ENCODE measurements around the gene SYNGR1. TPM values are rescaled to one million over a fixed set of nuclear protein-coding genes. Genes with fewer than 3 reads are reported as not detected.
"Not testable (repeated sequence)": the region's sequence is repeated elsewhere in the genome, so short reads cannot be mapped to it uniquely, and the experiment has no call there.

The SYNGR1 gene
- total RNA-seq, 1 donor from 2014 or later = 11.0 TPM

- H3K4me3 ChIP-seq = no peak overlapping the region
- Mint-ChIP-seq H3K4me1 (peaks cover 29% of the 10 kb centered on the region), H3K27me3 (ENCODE audit: insufficient read depth, low read depth) (peaks cover 7% of the 10 kb centered on the region)
Measured at GRCh38 chr22:39352306-39352891, 2.6 kb downstream of the SYNGR1 start.

GRCh38 chr22:39353346-39353745 lies 3.6 kb downstream of the SYNGR1 start:
- no peak overlapping the region for H3K27ac Mint-ChIP-seq
- no peak overlapping the region for H3K4me3 ChIP-seq
- no peaks in the 10 kb centered on the region for H3K36me3 ChIP-seq
- H3K4me1 Mint-ChIP-seq = peaks cover 31% of the 10 kb centered on the region
- H2AFZ ChIP-seq (replicated peaks) = no peak overlapping the region
- peaks cover 15% of the 10 kb centered on the region for H3F3A ChIP-seq (ENCODE audit: low read depth)
- H3K4me1 ChIP-seq = peaks cover 6% of the 10 kb centered on the region
- H3K9me3 Mint-ChIP-seq = no peaks in the 10 kb centered on the region
- H3K9me3 ChIP-seq (ENCODE audit: low read depth) = no peaks in the 10 kb centered on the region
- no peak for TF ChIP-seq EZH2phosphoT487 (IDR thresholded peaks at IDR 0.05)
- TF ChIP-seq CTCF (IDR thresholded peaks at IDR 0.05) = no peak
- TF ChIP-seq EZH2 (IDR thresholded peaks at IDR 0.05) = no peak
- no peak overlapping the region for H3K9ac ChIP-seq
- no peaks in the 10 kb centered on the region for H3K79me2 ChIP-seq (ENCODE audit: low read depth)
- no peak for DNase-seq (ENCODE audit: low spot score)
- H4K20me1 ChIP-seq (ENCODE audit: low read depth) = peaks cover 20% of the 10 kb centered on the region
- peaks cover 12% of the 10 kb centered on the region for H3K27me3 ChIP-seq
- H3K4me2 ChIP-seq = no peak overlapping the region
- no peak overlapping the region for H3K4me3 Mint-ChIP-seq
- peaks cover 2% of the 10 kb centered on the region for H3K36me3 Mint-ChIP-seq
- H3K27me3 Mint-ChIP-seq (ENCODE audit: insufficient read depth, low read depth) = peaks cover 7% of the 10 kb centered on the region
- H3K27ac ChIP-seq = no peak overlapping the region

More at GRCh38 chr22:39352306-39352891, 2.6 kb downstream of the SYNGR1 start:
- H3K27ac ChIP-seq = no peak overlapping the region
- no peak overlapping the region for H3K9ac ChIP-seq
- no peaks in the 10 kb centered on the region for H3K9me3 ChIP-seq (ENCODE audit: low read depth)
- H3K4me1 ChIP-seq = peaks cover 6% of the 10 kb centered on the region
- Mint-ChIP-seq H3K27ac (no peak overlapping the region), H3K4me3 (no peak overlapping the region), H3K36me3 (no peaks in the 10 kb centered on the region), H3K9me3 (no peaks in the 10 kb centered on the region)
- H4K20me1 ChIP-seq (ENCODE audit: low read depth) = peaks cover 20% of the 10 kb centered on the region
- no peak for DNase-seq (ENCODE audit: low spot score)
- no peak for TF ChIP-seq EZH2phosphoT487 (IDR thresholded peaks at IDR 0.05)
- no peaks in the 10 kb centered on the region for H3K79me2 ChIP-seq (ENCODE audit: low read depth)
- H3F3A ChIP-seq (ENCODE audit: low read depth) = peaks cover 15% of the 10 kb centered on the region
- H3K27me3 ChIP-seq = peaks cover 12% of the 10 kb centered on the region
- no peak overlapping the region for H3K4me2 ChIP-seq
- no peaks in the 10 kb centered on the region for H3K36me3 ChIP-seq
- no peak overlapping the region for H2AFZ ChIP-seq (replicated peaks)

GRCh38 chr22:39355080-39355479 lies 5.3 kb downstream of the SYNGR1 start:
- Mint-ChIP-seq H3K9me3 (no peaks in the 10 kb centered on the region), H3K36me3 (peaks cover 10% of the 10 kb centered on the region), H3K27ac (no peak overlapping the region), H3K4me1 (peaks cover 27% of the 10 kb centered on the region), H3K4me3 (no peak overlapping the region), H3K27me3 (ENCODE audit: insufficient read depth, low read depth) (peaks cover 5% of the 10 kb centered on the region)
- H4K20me1 ChIP-seq (ENCODE audit: low read depth) = peaks cover 20% of the 10 kb centered on the region
- no peak for TF ChIP-seq EZH2phosphoT487 (IDR thresholded peaks at IDR 0.05)
- no peak for TF ChIP-seq CTCF (IDR thresholded peaks at IDR 0.05)
- TF ChIP-seq EZH2 (IDR thresholded peaks at IDR 0.05) = no peak
- no peak overlapping the region for H3K4me3 ChIP-seq
- no peak overlapping the region for H3K9ac ChIP-seq
- no peak for DNase-seq (ENCODE audit: low spot score)
- no peaks in the 10 kb centered on the region for H3K79me2 ChIP-seq (ENCODE audit: low read depth)
- H3K27me3 ChIP-seq = peaks cover 11% of the 10 kb centered on the region
- H3K4me2 ChIP-seq = no peak overlapping the region
- H3K36me3 ChIP-seq = no peaks in the 10 kb centered on the region
- H3K4me1 ChIP-seq = peaks cover 6% of the 10 kb centered on the region
- H3K9me3 ChIP-seq (ENCODE audit: low read depth) = no peaks in the 10 kb centered on the region
- H3F3A ChIP-seq (ENCODE audit: low read depth) = peaks cover 12% of the 10 kb centered on the region
- no peak overlapping the region for H3K27ac ChIP-seq
- no peak overlapping the region for H2AFZ ChIP-seq (replicated peaks)

- H3K4me3 Mint-ChIP-seq; H3K27me3 Mint-ChIP-seq (ENCODE audit: insufficient read depth, low read depth); H3K9me3 ChIP-seq (ENCODE audit: low read depth): not testable (repeated sequence)
Measured at GRCh38 chr22:39355805-39356204, 6.0 kb downstream of the SYNGR1 start.

More at GRCh38 chr22:39355805-39356204, 6.0 kb downstream of the SYNGR1 start:
- H3K27me3 ChIP-seq; H3K4me3 ChIP-seq; H3K9me3 Mint-ChIP-seq; H3K27ac Mint-ChIP-seq; H3K4me2 ChIP-seq; H3K4me1 ChIP-seq; H3K36me3 ChIP-seq; H3K27ac ChIP-seq; DNase-seq (ENCODE audit: low spot score); H2AFZ ChIP-seq (replicated peaks); H3K9ac ChIP-seq; H3K79me2 ChIP-seq (ENCODE audit: low read depth); H3F3A ChIP-seq (ENCODE audit: low read depth): not testable (repeated sequence)
- peaks cover 29% of the 10 kb centered on the region for H3K4me1 Mint-ChIP-seq
- peaks cover 21% of the 10 kb centered on the region for H4K20me1 ChIP-seq (ENCODE audit: low read depth)
- peaks cover 15% of the 10 kb centered on the region for H3K36me3 Mint-ChIP-seq
